Measurements from ENCODE around the gene KIF26B.

GRCh38 chr1:245209658-245210435, 55.1 kb downstream of the KIF26B start:
- TF ChIP-seq CTCF (IDR thresholded peaks at IDR 0.05) (no peak), POLR2A (IDR thresholded peaks at IDR 0.05) (no peak)

All from tibial nerve (tissue), 3 donors.